Kidney capillary endothelial cell (primary cell): ENCODE results near the gene CNTN4.

Source experiments
- DNase-seq: peaks from one replicate; pipeline ENCODE4 v3.0.0-alpha.2; 2018; ENCODE audit warnings: low spot score

Gene CNTN4

GRCh38 chr3:3105815-3106214 is 1007.1 kb downstream of the CNTN4 start:
- DNase-seq: no peak

GRCh38 chr3:3107181-3107580 is 1008.5 kb downstream of the CNTN4 start:
- DNase-seq: no peak
